ENCODE data around the gene NAA10.

DNA sequence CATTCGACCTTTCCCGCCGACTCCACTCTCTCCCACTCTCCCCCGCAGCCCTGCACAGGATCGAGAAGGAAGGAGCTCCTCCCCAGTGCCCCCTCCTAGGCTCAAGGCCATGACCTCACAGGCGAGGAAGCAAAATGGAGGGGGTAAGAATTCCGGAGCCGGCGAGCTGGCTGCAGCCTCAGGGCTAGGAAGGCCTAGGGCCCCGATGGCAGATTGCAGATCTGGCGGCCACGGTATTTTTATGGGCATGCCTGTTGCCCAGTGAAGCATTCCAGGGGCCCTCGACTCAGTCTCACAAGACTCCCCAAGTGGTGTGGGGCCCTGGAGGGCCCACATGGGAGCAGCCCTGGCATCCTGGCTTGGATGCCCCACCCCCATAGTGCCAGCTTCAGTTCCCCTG, 47.9 kb downstream of the NAA10 start:
- TF ChIP-seq, protein P1, sequence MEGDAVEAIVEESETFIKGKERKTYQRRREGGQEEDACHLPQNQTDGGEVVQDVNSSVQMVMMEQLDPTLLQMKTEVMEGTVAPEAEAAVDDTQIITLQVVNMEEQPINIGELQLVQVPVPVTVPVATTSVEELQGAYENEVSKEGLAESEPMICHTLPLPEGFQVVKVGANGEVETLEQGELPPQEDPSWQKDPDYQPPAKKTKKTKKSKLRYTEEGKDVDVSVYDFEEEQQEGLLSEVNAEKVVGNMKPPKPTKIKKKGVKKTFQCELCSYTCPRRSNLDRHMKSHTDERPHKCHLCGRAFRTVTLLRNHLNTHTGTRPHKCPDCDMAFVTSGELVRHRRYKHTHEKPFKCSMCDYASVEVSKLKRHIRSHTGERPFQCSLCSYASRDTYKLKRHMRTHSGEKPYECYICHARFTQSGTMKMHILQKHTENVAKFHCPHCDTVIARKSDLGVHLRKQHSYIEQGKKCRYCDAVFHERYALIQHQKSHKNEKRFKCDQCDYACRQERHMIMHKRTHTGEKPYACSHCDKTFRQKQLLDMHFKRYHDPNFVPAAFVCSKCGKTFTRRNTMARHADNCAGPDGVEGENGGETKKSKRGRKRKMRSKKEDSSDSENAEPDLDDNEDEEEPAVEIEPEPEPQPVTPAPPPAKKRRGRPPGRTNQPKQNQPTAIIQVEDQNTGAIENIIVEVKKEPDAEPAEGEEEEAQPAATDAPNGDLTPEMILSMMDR (conservative IDR thresholded peaks at IDR 0.05; ENCODE audit: low read length), result no peak
- TF ChIP-seq EZH2phosphoT487 (IDR thresholded peaks at IDR 0.05; ENCODE audit: borderline replicate concordance), result no peak

All from Loucy (cell line).